HUDEP-2 (cell line): ENCODE data around the gene MAPKAPK5.
"Not testable (repeated sequence)": the region's sequence is repeated elsewhere in the genome, so short reads cannot be mapped to it uniquely, and the experiment has no call there.

Experiments
- DNase-seq, 76 experiments: peaks; one replicate each; lab custom pipeline; 2025; ENCODE audit not compliant: unreplicated experiment in 76 of 76; lab: John Stamatoyannopoulos, UW

MAPKAPK5 gene

DNA sequence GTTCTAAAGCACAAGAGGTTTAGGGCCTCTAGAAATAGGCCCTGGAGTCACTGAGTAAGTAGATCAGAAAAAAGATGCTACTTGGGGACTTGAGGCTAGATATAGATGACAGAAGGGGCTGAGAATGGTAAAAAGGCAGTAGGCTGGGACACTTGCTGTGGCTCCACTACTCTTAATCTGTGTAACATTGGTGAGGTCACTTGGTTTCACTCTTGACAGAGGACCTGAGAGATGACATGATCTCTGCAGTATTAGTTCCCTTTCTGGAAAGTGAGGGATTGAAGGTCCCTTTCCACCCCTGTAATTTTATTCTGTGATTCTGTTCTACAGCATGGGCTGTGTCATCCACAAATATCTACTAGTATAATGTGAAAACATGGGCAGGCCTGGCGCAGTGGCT lies 39.7 kb downstream of the MAPKAPK5 start:
- no peak for DNase-seq

DNA sequence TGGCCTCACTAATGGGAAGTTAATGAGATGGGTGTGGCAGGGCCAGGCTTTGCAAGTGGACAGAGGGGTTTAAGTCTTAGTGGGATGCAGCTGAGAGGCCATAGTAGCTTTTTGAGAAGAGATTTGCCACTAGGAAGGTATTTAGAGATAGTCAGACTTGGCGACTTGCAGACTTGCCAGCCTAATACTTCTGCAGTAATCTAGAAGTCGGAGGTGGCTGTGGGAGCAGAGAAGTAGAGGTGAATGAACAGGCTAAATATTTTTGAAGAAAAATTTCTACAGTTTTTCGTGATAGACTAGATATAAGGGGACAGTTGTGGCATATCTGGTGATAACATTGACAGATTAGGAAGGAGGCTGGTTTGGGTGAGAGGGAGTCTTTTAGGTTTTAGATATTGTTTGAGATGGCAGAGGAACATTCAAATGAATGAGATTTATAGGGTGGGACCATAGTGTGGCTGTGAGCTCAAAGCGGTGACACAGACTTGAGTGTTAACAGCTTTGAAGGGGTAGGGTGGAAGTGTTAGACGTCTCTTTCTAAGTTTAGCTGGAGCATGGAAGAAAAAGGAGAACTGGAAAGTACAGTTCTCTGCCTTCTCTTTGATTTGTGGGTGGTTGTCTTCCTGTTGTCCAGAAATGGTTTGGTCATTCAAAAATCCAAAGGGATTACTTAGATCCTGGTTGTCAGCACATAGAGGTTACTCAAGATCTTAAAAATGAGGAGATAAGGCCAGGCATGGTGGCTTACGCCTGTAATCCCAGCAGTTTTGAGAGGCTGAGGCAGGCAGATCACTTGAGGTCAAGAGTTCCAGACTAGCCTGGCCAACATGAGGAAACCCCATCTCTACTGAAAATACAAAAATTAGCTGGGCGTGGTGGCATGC lies 44.9 kb downstream of the MAPKAPK5 start:
- DNase-seq, result no peak

DNA sequence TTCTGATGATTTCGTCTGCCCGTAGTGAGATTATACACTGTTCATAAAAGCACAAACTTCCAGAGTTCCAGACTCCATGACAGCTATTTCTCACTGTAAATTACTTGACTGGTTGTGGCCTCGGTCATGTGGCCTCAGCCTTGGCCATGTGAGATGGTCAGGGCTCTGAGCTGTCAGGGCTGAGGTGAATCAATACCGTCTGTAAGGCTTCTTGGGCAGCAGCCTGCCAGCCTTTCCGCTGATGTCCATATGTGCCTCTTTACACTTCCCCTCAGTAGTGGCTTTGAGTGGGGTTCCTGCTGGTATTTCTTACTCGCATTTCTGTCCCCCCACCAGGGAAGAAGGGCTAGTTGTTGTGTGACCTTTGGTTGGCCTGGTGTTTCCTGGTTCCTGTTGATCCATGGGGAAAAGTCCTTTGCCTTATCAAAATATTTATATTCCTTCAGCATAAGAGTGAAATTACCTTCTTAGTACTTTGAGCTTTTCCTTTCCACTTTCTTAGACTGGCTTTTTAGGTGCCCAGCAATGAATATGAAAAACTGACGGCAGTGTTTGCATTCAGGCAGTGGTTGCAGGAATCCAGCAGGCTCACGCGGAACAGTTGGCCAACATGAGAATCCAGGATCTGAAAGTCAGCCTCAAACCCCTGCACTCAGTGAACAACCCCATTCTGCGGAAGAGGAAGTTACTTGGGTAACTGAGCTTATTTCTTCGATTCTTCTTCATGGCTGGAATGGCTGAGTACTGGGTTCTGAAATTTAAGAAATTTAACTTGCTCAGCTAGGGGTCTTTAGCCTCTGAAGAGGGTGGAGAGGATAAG lies 46.1 kb downstream of the MAPKAPK5 start:
- no peak for DNase-seq

DNA sequence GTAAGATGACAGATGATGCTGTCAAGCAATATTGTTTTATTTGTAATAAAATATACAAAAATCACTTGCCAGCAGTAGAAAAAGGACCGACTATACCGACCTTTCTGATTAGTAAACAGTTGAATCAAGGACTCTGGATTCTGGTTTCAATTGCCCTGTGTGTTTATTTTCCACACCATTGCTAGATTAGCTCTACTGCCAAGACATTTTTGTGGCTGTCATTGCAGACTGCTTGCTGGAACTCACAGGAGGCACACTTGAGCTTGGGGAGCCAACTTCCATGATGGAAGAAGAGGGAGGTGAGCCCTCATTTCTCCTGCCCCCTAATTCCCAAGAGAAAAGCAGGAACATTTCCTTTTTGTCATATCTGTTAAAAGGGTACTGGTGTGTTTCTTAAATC lies 51.3 kb downstream of the MAPKAPK5 start:
- DNase-seq, result no peak

DNA sequence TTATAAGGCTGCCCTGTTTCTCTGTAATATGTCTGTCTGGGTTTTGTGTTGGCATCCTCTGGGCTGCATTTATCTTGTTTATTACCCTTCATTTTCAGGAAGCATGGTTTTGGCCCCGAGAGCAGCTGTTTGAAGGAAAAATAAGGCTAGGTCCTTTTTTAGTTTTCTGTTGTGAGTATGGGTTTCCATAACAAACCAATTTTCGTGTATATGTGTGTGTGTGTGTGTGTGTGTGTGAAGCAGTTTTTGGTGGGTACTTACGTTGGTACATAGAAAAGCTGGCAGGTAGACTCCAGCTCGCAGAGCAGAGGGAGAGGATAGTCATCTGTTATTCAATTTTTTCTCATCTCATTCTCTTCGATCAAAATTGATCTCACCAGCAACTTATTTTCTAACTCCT lies 52.5 kb downstream of the MAPKAPK5 start:
- no peak for DNase-seq

DNA sequence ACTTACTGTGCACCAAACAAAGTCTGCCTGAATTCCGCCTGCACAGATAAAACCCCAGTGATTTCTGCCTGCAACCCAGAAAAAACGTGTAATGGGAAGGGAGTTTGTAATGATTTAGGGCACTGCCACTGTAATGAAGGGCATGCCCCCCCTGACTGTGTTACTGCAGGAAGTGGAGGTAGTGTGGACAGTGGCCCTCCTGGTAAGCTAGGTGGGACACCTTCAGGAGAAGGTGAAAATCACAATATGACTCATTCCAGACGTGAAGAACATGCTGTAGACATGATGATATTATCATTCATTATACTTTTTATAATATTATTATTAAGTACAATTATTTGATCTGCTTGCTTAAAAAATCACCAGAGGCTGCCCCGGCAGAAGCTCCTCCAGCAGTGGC lies 59.2 kb downstream of the MAPKAPK5 start:
- DNase-seq, result no peak

DNA sequence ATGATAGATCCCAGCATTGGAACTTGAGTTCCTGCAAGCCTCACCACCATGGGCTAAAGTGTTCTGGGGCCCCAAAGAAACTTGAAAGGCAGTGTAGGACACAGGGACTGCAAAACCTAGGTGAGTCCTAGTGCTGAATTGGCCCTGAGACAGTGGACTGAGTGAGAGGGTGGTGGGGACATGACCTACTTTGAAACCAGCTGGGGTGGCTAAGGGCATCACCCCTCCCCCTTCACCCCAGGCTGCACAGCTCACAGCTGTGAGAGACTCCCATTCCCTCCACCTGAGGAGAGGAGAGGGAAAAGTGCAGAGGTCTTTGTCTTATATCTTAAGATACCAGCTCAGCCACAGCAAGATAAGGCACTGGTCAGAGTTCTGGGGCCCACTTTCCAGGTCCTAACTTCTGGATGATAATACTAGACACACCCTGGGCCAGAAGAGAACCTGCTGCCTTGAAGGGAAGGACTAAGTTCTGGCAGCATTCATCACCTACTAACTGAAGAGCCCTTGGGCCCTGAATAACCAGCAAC lies 62.5 kb downstream of the MAPKAPK5 start:
- DNase-seq, result peak in 12 of 76 experiments; percentile 4 to 26 (median 13)

DNA sequence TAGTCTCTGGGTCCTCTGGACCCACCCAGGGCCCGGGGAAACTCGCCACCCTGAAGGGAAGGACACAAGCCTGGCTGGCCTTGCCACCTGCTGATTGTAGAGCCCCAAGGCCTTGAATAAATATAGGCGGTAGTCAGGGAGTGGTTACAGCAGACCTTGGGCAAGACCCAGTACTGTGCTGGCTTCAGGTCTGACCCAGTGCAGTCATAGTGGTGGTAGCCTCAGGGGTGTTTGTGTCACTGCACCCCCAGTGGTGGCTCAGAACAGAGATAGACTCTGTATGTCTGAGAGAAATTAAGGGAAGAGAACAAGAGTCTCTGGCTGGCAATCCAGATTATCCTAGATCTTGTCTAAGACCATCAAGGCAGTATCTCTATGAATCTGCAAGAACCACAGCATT lies 63.5 kb downstream of the MAPKAPK5 start:
- DNase-seq, result no peak

DNA sequence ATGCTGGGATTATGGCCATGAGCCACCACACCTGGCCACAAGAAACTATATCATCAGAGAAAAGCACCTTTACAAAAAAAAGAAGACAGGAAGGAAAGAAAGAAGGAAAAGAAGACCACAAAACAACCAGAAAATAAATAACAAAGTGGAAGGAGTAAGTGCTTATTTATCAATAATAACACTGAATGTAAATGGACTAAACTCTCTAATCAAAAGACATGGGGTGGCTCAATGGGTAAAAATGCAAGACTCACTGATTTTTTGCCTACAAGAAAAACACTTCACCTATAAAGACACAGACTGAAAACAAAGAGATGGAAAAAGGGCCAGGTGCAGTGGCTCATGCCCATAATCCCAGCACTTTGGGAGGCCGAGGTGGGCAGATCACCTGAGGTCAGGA lies 65.7 kb downstream of the MAPKAPK5 start:
- DNase-seq, result no peak

DNA sequence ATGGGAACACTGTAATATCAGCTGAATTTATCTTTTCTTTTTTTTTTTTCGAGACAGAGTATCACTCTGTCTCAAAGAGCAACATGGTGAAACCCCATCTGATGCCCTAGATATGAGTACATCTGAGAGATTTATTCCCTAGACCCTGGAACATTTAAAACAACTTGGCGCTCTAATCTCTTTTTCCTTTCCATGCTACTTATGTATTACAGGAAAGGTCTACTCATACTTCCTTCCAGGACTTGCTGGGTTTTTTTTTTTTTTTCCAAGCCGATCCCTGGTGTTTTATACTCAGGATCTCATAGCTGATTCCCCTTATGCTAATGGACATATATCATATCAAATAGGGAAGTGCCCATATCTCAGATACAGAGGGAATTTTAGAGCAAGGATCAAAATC lies 83.1 kb downstream of the MAPKAPK5 start:
- DNase-seq, result no peak

DNA sequence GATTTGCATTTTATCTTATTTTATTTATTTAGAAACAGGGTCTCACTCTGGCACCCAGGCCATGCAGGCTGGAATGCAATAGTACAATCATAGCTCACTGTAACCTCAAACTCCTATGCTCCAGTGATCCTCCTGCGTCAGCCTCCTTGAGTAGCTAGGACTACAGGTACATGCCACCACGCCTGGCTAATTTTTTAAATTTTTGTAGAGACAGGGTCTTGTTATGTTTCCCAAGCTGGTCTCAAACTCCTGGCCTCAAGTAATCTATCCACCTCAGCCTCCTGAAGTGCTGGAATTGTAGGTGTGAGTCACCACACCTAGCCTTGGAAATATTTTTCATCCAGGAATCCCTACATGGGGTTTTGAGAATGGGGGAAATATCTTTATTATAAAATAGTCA lies 84.6 kb downstream of the MAPKAPK5 start:
- DNase-seq, result no peak

DNA sequence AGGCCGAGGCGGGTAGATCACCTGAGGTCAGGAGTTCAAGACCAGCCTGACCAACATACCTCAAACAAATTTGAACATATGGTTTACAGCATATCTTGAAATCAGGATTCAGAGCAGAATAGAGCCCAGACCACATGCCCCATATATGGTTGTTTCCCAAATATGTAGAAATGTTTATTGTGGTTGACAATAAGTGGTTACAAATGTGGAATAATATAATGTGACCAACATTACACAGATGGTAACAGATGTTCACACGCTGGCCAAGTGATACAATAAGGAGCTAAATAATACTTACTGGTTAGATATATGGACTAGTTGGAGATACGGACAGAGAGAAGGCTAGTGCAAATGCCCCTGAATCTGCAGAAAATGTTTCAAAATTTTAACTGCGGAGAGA lies 85.3 kb downstream of the MAPKAPK5 start:
- DNase-seq, result no peak

DNA sequence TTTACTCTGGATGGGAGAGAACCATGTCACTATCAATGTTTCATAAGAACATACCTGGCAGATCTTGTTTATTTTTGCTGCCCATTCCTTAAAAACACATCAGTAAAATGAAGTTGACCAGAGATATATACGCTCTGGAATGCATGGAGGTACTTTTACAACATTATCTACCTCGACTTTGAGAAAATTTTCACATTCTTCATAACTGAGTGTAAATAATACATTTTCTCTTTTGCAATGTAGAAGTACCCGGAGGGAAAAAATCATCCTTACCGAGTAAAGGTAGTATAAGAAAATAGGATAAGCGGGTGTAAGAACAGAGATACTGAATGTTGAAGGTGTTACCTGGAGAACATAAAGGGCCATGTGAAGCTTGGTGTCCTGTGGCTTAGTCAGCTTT lies 90.2 kb downstream of the MAPKAPK5 start:
- no peak for DNase-seq

DNA sequence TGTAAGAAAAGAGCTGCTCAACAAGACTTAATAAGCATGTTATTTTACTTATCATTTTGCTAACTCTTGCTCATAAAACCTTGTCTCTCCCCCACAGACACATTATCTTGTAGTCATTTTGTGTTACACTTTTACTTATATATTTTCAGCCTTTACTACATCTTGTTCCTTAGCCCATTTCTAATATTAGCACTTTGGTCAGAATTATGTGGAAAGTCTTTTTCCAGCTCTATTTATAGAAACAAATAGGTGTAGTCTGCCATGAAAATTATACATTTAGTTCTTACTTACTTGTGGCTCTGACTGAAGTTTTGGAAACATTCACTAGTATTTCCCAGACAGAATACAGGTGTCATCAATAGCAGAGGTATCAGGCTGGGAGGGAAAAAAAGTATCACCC lies 94.8 kb downstream of the MAPKAPK5 start:
- DNase-seq, result no peak

DNA sequence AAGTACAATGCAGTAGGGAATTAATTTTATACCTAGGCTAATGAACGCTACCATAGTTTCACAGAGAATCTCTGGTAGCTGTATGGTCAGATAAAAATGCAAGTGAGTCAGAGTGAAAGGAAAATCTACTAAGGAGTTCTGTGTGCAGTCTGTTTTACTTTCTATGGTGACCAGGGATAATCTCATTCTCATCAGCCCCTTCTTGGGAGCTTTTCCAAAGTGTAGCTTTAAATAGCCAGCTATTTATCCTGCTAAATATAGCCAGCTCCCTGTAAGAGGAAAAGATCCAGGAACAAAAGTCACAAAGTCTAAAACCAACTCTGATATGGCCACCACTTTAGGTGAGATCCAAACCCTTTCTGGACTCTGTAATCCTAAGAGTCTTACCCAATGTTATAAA lies 95.4 kb downstream of the MAPKAPK5 start:
- no peak for DNase-seq

DNA sequence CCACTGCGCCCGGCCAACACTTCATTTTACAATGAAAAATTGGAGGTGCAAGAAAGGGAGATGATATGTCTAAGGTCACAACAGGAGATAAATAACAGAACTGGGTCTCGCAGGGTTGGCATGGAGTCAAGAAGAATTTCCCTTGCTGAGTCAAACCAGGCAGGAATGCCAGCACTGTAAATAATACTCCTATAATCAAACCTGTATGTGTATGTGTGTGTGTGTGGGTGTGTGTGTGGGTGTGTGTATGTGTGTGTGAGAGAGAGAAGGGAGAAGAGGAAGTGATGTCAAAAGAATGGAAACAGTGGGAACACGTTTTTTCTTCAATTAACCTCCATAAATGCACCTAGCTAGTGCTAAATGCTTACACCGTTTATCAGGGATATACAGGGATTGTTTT lies 100.5 kb downstream of the MAPKAPK5 start:
- DNase-seq, result peak in 2 of 76 experiments; percentile 1 to 5

DNA sequence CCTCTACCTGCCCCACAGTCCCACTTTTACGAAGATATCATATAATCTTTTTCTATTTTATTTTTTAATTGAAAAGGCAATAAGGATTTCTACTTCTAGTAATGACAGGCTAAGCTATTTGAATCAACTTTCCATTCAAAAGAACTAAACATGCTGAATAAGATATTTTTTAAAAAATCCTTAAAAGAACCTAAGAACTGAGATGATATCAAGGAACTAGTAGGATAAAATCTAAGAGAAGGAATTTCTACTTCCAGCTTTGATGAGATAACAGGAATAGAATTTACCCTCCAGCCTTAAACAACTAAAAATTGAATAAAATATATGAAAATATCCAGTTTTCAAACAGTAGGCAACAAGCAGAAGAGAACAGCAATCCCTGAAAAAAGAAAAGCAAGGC lies 101.9 kb downstream of the MAPKAPK5 start:
- DNase-seq, result no peak

DNA sequence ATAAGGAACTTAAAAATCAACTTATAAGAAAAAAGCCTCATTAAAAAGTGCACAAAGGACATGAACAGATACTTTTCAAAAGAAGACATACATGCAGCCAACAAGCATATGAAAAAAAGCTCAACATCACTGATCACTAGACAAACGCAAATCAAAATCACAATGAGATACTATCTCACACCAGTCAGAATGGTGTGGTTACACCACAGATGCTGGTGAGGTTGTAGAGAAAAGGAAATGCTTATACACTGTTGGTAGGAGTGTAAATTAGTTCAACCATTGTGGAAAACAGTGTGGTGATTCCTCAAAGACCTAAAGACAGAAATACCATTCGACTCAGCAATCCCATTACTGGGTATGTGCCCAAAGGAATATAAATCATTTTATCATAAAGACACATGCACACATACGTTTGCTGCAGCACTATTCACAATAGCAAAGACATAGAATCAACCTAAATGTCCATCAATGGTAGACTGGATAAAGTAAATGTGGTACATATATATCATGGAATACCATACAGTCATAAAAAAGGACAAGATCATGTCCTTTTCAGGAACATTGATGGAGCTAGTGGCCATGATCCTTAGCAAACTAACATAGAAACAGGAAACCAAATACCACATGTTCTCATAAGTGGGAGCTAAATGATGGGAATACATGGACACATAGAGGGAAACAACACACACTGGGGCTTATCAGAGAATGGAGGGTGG lies 109.1 kb downstream of the MAPKAPK5 start:
- DNase-seq, result not testable (repeated sequence)
